CD4-positive, alpha-beta T cell treated with Interleukin-10 for 1 hour (primary cell): Measurements from ENCODE around the gene TECPR2.

Experiments
- DNase-seq: peaks from one replicate; pipeline ENCODE4 v3.0.0-alpha.2; 2020

TECPR2 gene

DNA sequence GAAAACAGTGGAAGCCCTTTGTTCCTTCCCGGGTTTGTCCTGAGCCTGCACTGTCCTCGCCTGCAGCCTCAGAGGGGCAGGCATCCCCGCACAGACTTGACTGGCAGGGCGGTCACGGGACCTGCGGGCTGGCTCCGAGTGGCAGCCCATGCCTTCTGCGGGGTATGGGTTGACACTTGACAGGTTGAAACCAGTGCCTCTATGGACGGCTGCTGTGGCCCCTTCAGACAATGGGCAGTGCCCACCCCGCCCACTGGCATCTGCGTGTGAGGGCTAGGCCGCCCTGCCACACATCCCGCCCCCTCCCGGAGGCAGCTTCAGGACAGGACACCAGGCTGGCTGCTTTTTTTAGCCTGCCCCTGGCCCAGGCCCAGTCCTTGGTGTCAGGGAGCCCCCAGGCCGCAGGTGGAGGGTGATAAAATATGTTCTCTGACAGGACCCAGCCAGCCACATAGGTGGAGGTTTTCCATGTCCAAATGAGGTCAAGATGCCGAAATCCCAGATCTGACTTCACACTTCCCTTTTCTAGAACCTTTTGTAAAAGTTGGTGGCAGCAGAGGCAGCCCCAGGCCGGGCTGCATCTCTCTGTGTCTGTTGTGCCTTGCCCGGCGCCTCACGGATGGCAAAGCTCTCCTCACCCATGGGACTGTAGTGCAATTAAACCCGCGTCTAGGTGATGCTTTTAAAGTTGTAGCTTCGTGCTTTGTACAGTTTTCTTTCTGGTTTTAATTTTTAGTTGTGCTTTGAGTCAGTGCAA lies 136.8 kb downstream of the TECPR2 start:
- no peak for DNase-seq

DNA sequence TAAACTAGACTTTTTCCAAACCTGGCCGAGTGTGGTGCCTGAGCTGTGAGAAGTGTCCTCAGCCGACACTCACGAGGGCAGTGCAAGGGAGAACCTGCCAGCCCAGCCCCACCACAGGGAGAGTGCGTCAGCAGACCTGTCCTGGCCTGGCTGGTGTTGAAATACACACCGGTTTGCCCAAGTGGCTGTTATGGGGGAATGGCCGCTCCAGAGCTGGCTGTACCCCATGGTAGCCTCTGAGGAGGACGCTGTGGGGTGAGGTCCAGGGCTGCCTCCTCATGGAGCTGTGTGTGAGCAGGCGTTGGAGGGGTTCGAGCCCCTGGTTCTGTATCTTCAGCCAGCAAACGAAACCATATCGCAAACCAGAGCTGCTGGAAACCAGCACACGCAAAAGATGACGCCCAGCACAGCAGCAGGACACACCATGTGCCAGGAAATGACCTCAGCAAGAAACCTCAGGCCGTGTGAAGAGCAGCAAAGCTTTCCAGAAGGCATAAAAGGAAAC lies 137.5 kb downstream of the TECPR2 start:
- DNase-seq, result peak; percentile 27

DNA sequence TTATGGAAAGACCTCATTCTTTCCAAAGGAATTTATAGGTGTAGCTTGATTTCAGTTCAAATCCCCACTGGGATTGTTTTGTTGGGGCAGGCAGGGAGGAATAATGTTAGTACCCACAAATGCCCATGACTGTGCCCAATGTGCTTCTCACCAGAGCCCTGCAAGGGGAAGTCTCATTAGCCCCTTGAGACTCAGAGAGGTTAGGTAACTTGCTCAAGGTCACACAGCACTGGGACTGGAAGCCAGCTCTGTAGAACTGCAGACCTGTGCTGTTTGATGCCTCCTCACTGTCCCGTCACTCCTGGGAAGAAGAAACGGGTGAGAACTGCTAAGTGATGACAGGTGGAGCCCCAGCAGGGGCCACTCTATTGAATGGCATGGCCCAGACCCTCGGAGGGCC lies 138.0 kb downstream of the TECPR2 start:
- no peak for DNase-seq

DNA sequence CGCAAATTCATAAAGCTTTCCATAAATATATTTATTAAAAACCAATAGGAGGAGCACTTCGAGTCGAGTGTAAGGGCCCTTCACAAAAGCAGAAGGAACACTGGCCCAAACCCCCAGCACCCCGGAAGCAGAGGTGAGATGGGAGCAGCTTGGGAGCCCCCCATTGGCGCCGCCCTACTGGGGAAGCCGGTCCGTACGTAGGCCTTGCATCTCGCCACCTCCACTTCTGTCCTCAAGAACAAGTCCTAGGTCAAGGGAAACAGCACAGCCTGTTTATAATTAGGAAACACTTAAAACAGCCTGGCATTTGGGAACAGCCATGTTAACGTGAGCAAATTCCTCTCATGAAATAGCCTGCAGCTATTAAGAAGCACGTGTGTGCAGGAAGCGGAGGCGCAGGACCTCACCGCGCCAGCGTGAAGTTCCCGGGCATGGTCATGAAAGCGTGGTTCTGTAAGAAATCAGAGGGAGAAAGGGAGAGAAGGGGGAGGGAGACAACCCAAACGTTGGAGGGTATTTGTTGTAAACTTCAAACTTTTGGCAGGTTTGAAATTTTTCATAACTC lies 139.1 kb downstream of the TECPR2 start:
- DNase-seq, result no peak

GRCh38 chr14:102502571-102502970 lies 139.8 kb downstream of the TECPR2 start:
- DNase-seq, result no peak

DNA sequence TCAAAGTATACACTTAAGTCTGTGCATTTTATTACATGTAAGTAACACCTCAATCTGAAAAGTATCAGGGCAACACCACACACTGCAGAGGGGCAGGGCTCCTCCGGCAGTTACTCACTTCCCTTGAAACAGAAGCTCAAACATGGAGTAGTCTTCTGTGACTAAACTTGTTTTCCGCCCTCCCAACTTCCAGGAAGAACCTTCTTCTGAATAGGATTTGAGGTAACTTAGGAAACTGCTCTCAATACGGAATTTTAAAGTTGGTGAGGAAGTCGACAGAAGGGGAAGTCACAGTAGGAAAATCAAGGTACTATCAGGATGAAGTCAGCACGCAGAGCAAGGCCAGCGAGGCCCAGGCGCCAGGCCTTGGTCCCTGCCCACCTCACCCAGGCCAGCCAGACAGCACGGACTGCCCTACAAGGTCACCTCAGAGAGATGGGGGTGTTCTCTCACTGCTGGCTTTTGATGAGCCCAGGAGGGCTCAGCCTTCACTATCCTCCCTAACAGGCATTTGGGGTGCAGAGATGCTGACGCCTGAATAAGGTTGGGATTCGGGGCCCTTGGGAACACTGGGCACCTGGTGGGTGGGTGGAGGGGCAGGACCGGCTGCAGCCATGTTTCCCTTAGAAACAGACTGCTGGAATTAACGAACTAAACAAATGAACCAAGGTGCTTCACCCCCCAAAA lies 141.0 kb downstream of the TECPR2 start:
- no peak for DNase-seq

GRCh38 chr14:102504328-102504999 lies 141.7 kb downstream of the TECPR2 start:
- no peak for DNase-seq

DNA sequence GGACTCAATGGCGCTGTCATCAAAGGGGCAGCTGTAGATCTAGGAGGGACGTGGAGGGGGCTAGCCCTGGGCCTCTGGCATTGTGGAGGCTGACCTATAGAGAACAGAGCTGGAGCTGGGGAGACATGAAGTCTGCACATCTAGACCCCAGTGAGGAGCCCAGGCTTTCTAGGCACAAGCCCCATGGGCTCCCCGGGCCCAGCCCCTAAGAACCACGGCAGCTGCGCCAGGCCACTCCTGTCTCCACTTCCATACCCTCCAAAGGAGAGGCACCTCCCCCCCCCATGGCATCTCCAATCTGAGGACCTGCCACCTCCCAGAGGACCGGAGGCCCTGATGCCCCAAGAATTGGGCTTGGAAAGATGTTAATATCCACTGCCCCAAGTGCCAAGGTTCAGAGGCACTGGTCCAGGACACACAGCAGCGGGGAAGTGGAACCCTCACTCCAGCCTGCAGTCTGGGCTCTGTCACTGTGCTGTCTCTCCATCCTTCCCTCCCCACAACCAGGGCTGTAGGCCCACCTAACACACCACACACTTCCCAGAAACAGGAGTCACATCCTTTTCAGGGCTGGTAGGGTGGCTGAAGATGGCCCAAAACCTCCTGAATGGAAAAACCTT lies 142.4 kb downstream of the TECPR2 start:
- no peak for DNase-seq

DNA sequence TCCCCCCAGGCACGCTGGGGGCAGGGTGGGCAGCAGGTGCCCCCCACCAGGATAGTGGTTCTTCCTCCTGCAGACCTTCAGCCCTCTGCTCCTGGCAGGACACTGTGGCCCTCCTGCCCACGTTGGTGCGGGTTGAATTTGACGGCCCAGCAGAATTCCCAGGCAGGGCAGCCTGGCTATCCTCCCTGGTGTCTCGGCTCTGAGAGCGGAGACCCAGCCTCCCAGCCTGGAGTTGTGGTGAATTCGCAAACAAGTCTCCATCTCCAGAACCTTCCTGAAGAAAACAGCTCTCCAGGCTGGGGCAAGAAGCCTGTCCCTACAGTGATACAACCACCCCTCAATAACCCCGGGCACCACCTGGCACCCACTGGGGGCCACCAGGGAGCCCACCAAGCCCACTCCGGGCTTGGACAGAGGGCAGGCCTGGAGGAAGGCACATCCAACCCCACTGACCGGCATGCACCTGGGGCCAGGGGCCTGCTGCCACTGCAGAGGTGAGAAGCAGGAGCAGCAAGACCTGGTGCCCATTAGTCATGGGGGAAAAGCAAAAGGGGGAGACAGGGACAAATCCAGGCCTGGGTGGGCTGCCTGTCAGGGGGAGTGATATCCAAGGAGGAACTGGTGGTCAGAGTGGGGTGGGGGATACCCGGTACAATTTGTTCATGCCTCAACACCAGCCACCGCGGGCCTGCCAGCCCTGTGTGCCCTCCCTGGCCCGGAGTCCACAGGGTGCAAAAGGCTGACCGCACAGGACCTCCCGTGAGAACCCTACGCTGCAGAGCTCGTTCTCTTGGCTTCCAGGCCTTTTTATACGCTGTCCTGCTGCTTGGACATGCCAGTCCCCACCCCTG lies 143.3 kb downstream of the TECPR2 start:
- DNase-seq, result no peak

DNA sequence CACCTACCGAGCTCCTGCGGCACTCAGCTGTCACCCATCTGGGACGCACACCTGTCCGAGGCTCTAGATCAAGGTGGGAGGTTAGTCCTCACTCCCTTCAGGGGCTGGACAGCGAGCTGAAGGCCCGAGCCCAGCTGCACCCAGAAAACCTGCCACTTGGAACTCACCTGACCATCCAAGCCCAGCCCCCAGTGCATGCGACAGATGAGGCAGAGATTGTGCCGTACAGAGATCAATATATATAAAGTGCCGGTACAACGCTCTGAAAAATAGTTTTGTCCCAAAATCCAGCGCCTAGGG lies 143.8 kb downstream of the TECPR2 start:
- DNase-seq, result no peak

GRCh38 chr14:102507081-102507856 lies 144.5 kb downstream of the TECPR2 start:
- DNase-seq, result peak; percentile 56

- DNase-seq, result no peak
Observed at GRCh38 chr14:102507857-102508312, 145.1 kb downstream of the TECPR2 start.

- no peak for DNase-seq
Observed at GRCh38 chr14:102508410-102508773, 145.7 kb downstream of the TECPR2 start.

GRCh38 chr14:102508774-102509745 lies 146.3 kb downstream of the TECPR2 start:
- peak; percentile 59 for DNase-seq

GRCh38 chr14:102509746-102510615 lies 147.2 kb downstream of the TECPR2 start, which contains the start of gene ANKRD9:
Gene ANKRD9 (minus strand): TSS chr14:102509776. CDS start chr14:102507889, 1,887 bp downstream.
- DNase-seq, result peak; percentile 93

GRCh38 chr14:102510616-102511520 lies 148.1 kb downstream of the TECPR2 start:
- DNase-seq, result no peak

- DNase-seq, result no peak
Observed at GRCh38 chr14:102511538-102511937, 148.8 kb downstream of the TECPR2 start.
